DMS 273 (cell line): ENCODE results near the gene OR2W1.
A peak's percentile ranks its signal among the peaks of the same experiment; 100 is the strongest.

Experiments
- DNase-seq: peaks from one replicate; lab custom pipeline; 2025; ENCODE audit not compliant: unreplicated experiment; lab: John Stamatoyannopoulos, UW

OR2W1 gene, protein sequence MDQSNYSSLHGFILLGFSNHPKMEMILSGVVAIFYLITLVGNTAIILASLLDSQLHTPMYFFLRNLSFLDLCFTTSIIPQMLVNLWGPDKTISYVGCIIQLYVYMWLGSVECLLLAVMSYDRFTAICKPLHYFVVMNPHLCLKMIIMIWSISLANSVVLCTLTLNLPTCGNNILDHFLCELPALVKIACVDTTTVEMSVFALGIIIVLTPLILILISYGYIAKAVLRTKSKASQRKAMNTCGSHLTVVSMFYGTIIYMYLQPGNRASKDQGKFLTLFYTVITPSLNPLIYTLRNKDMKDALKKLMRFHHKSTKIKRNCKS

DNA sequence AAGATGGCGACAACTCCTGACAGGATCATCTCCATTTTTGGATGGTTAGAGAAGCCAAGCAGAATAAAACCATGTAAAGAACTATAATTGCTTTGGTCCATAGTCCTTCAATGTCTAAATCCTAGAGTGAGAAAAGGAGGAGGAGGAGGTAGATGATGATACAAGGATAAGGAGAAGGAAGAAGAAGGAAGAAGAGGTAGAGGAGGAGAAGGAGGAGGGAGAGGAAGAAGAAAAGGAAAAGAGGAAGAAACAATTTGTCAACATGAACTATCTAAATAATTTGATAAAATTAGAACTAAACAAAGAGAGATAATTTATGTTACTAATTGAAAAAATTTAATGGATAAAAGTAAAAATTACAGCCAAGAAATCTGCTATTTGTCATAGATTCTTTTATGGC is at the start of gene OR2W1:
Gene OR2W1 (minus strand): TSS at position 101 of the 400 bp plus-strand sequence. CDS start 0 bp downstream, at position 101.
- no peak for DNase-seq

DNA sequence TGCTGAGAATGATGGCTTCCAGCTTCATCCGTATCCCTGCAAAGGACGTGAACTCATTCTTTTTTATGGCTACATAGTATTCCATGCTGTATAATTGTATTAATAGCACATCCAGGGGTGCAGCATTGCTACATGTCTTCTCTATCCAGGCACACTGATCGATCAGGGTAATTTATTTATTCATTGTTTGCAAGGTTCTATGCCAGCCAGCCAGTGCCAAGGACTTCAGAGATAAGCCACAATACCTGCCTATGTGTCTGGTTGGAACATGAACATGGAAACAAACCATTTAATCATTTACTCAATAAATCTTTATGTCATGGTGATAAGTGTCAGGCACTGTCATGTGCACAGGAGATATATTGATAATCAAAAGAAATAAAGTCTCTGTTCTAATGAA is 48.0 kb upstream of the OR2W1 start:
- DNase-seq = no peak

DNA sequence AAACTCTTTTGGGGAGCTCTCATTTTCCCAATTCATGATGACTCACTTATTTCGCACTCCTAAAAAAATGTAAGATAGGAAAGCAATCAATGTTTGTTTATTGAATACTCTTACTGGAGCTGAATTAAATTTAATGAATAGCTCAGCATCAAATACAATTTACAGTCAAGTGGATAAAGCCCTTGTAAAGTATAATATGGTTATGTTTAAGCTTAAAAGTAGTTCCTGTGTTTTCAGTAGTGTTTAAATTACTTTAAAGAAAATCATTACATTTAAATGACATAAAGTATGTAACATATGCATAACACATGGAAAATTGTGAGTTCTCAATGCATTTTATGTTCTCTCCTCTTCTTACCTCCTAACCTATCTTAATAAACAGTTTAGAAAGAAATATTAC is 42.2 kb upstream of the OR2W1 start, which contains the start of gene OR2B3:
Gene OR2B3 (minus strand): TSS at position 101 of the 400 bp plus-strand sequence. CDS start 65 bp downstream, at position 36.
- no peak for DNase-seq

DNA sequence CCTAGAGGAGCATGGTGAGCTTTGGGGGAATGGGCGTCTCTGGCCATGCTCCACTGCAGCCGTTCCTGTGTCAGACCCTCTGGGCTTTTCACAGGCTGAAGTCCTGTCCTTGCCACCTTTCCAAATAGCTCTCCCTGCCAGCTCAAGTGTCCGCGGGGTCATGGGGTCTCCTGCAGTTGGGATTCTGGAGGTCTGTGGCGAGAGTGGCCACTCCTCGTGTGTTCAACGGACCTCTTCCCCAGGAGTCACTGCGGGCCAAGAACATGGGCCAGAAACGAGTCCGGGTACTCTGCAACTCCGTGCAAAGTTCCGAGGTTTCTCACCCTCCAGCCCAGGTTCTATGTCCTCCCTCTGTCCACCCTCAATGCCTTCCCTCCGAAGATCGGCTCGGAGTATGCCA is 37.5 kb upstream of the OR2W1 start:
- DNase-seq = no peak

DNA sequence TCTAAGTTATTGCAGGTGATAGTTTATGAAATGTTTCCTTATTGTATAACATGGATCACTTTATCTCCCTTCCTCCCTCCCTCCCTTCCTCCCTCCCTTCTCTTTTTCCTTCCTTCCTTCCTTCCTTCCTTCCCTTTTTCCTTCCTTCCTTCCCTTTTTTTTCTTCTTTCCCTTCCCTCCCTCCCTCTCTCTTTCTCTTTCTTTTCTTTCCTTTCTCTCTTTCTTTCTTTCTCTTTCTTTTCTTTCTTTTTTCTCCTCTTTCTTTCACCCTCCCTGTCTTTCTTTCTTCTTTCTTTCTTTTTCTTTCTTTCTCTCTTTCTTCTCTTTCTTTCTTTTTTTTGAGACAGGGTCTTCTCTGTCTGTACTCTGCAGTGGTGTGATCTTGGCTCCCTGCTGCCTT is 36.3 kb upstream of the OR2W1 start:
- DNase-seq = no peak

DNA sequence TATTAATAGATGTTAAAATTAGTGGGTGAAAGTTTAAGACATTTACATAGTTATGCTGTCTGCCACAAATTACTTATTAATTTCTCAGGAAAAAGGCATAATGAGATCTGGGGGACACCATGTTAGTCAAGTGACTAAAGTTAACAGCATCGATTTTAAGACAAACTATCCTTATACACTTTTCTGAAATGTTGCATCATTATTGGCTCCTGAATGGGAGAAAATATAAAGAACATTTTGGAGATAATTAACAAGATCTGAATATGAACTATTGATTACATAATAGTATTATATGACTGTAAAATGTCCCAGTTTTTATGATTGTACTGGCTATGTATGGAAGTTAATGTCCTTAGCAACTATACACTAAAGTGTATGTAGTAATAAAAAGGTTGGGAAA is 34.2 kb upstream of the OR2W1 start:
- DNase-seq = no peak

DNA sequence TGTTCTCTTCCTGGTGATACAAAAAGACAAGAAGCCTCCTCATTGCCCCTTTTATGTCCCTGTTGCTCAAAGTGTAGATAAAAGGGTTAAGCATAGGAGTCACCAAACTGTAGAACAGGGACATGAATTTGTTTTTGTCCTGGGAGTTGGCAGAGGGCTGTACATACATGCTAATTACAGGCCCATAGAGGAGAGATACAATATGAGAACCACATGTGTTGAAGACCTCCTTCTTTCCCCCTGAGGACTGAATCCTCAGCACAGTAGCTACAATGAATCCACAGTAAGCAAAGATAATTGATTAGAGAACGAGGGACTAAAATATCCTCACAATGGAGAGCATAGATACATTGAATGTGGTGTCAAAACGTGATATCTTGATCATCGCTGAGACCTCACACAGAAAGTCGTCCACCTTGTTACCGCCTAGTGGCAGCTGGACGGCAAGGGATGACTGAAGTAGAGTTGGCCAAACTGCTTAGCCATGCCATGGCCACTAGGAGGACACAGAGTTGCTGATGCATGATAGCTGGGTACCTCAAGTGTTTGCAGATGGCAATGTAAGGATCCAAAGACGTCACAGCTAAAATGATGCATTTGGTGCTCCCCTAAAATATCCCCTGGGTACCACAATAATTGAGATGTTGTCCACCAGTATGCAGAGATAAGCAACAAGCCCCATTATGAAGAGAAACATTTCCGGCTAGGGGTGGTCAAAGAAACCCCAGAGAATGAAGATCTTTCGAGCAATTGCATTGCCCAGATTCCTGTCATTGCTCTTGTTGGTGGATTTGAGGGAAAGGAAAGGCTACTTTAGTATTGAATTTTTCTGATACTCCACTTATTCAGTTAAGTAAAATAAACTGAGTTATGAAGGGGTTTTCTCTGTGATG is 27.1 kb upstream of the OR2W1 start:
- DNase-seq = peak; percentile 71

DNA sequence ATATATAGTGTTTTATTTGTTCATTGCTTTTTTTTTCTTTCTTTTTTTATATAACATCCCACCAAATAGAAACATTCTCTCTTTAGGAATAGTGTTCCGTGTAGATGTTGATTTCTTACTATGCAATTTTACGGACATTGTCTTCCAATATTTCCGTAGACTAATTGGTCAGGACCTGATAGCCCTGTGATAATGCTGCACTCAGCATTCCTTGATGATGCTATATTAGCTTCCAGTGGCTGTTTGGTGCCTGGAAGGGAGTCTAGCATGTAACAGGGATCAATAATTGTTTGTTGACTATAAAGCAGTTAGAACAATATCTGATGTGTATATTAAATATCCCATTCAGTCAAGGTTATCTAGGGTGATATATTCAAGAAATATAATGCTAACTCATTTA is 6.7 kb upstream of the OR2W1 start:
- no peak for DNase-seq

DNA sequence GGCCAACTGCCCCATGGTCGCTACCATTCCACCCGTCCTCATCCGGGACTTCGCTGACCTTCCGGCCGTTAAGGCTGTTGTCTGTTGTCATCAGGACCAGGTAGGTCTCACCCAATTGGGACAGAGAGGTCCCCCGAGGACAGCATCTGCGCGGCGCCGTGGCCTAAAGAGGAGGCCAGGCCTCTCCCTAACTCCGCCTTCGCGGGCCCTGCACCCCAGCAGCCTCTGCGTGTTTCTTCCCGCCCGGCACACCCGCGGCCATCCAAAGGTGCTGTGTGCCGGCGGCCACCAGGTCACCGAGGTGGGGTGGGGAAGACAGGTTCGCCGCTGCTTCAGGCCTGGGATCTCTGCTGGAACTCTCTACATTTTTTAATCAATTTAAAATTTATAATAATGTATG is 9.0 kb downstream of the OR2W1 start:
- no peak for DNase-seq

DNA sequence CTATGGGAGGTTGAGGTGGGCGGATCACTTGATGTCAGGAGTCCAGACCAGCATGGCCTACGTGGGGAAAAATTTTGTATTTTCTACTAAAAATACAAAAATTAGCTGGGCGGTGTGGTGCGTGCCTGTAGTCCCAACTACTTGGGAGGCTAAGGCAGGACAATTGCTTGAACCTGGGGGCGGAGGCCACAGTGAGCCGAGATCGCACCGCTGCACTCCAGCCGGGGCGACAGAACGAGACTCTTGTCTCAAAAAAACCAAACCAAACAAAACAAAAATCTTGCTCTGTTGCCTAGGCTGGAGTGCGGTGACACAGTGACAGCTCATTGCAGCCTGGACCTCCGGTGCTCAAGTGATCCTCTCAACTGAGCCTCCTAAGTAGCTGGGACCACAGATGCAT is 16.2 kb downstream of the OR2W1 start:
- DNase-seq = no peak

DNA sequence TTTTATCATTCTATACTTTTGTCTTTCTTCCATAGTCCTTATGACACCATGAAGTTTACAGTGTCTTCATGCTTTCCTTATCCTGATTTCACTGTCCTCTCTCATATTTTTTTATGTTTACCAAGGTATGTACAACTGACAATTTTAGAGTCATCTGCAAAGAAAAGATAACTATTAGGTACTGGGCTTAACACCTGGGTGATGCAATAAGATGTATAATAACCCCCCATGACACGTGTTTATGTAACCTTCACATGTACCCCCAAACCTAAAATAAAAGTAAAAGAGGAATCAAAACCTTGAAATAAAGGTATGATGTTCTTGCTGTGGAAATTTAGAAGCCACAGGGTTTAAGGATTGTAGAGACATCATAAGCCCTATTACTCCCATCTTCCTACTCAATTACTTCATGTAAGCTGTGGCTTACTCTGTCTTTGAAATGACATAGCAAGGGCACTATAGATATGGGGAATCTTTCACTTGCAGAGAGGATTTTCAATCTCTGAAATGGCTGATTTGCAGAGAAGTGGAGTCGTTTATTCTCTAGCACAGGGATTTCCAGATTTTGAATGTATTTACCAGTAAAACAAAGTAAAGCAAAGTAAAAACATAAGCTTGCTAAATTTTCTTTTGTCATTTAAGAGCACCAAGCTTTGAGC is 18.9 kb downstream of the OR2W1 start:
- no peak for DNase-seq

DNA sequence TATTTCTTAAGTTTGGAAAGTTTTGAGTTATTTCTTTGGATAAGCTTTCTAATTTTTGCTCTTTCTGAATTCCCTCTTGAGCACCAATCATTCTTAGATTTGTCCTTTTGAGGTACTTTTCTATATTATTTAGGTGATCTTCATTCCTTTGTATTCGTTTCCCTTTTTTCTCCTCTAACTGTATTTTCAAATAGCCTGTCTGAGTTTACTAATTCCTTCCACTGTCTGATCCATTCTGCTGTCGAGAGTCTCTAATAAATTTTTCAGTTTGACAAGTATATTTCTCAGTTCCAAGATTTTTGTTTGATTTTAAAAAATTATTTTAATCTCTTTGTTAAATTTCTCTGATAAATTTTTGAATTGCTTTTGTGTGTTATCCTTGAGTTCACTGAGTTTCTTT is 23.5 kb downstream of the OR2W1 start:
- no peak for DNase-seq

DNA sequence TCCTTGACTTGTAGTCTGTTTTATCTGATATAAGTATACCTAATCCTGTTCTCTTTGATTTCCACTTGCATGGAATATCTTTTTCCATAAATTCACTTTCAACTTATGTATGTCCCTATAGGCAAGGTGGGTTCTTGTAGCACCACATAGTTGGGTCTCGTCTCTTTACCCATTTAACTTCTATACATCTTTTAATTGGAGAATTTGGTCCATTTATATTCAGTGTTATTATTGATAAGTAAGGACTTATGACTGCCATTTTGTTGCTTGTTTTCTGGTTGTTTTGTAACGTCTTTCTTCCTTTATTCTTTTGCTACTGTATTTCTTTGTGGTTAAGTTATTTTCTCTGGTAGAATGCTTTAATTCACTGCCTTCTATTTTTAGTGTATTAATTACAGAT is 25.3 kb downstream of the OR2W1 start:
- DNase-seq = no peak

DNA sequence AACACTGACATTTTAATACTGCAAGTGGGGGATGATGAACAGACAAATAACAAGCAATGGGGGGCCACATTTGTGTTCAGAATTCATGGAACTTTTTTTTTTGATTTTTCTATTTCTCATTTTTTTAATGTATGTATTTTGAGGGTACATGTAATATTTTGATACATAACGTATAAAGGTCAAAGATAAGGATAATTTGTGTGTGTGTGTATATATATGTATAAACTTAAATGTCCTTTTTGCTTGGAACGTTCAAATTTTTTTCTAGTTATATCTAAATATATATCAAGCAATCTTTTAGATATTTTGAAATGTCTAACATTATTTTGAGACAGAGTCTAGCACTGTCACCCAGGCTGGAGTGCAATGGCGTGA is 27.6 kb downstream of the OR2W1 start:
- DNase-seq = no peak

DNA sequence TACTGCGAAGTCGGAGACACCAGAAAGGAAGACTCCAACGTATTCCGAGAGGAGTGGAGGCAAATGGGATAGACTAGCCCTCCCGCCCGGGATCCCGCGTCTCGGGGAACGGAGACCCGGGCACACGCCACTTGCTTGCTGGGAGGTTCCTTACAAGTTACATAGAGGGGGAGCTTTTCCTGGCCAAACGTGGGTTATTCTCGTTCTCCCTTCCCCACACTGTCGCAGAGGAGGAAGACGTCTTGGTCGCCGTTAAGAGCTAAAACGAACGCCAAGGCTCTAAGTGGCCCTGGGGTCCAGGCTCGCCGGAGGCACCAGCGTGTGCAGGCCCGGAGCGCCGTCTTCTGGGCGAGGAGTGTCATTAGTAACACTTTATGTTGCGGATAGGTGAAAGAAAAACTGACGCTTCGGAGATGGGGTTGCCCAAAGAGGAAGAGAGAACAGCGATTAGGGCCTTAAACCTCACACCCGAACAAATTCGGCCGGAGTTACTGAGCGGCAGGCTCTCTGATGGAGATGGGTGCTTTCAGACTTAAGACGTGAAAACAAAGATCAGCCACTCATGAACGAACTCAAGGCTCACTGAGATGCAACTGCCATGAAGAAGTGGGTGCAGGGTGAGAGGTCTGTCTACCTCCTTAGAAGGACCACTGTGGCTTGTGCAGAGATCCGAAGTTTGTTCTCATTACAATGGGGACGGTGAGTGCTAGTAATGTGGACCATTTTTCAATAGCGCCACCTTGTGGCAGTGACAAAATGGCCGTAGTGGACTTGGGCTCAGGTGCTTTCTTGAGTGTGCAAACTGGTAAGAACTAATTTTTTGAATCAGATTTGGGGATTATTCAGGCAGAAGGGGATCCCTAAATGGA is 28.2 kb downstream of the OR2W1 start:
- DNase-seq = peak; percentile 91

DNA sequence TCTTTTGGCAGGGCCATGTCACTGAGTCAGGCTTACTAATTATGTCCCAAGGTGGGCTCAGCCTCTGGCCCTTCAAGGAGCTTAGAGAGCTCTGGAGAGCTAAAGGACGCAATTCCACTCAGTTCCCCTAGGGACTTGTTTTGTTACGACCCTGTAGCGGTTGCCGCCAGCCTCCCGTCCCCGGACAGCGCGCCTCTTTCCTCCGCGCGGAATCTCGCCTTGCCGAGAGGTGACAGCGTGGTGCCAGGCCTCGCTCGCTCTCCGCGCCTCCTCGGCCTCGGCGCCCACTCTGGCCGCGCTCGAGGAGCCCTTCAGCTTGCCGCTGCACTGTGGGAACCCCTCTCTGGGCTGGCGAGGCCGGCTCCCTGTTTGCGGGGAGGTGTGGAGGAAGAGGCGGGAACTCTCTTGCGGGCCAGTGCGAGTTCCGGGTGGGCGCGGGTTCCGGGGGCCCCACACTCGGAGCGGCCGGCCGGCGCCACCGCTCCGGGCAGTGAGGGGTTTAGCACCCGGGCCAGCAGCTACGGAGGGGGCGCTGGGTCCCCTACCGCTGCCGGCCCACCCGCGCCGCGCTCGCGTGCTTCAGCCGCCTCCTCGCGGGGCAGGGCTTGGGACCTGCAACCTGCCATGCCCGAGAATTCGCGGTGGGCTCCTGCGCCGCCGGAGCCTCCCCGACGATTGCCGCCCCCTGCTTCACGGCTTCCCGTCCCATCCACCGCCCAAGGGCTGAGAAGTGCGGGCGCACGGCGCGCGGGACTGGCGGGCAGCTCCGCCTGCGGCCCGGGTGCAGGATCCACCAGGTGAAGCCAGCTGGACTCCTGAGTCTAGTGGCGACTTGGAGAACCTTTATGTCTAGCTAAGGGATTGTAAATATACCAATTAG is 30.0 kb downstream of the OR2W1 start:
- DNase-seq = no peak

DNA sequence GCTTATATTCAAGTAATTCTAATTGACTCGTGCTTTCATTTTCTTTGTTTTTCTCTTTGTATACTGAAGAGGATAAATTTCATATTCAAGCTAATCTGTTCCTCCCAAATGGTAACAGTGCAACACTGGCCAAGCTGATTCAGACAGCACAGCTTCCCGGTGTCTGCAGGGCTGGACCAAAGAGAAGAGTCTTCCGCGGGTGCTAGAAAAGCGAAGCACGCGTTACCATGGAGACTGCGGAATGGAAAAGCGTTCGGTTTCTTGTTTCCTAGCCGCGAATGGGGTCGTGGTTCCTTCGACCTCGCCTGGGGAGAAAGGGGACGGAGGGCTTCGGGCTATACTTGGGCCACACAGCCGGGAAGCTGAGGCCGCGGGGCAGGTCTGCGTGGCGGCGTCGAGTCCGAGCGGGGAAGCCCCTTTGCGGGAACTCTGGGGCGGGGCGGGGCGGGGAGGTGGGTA is 33.7 kb downstream of the OR2W1 start:
- DNase-seq = peak; percentile 91

DNA sequence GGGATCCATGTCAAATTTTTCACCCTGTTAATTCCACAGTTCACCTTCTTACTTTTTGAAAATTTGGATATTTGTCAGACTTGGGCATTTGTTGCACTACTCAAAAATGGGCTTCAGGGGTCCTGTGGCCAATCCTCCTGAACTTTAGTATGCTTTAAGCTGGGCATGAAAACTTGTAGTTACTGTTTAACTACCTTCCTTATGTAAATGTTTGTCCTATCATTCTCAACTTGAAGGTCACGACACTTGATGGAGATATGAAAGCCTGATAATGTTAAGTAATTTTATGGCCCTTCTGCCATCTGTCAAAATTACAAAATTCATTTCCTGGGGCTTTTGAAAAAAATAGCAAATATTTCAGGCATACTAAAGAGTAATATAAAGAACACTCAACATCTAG is 35.6 kb downstream of the OR2W1 start:
- DNase-seq = no peak

DNA sequence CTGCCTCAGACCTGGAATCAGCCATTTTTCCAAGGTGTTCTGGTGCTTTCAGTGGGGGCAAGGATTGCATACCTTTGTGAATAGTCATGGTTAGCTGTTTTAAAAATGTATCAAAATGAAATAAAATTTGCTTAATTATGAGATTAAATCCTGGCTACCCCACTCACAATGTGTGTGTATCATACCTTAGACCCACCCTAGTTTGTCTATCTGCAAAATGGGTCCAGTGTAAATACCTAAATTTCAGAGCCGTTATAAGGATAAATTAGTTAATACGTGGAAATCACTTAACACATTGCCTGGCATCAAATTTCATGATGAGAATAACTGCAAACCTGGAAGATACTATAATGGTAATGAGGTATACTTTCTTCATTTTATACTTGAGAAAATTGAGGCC is 36.9 kb downstream of the OR2W1 start:
- DNase-seq = no peak
